GM21515 (cell line): Measurements from ENCODE around the gene MOXD1.

Experiments
- ATAC-seq: cut with Tn5 transposase; IDR thresholded peaks from one replicate; pipeline ENCODE4 v1.9.1; 2021; ENCODE audit not compliant: unreplicated experiment

The MOXD1 gene

DNA sequence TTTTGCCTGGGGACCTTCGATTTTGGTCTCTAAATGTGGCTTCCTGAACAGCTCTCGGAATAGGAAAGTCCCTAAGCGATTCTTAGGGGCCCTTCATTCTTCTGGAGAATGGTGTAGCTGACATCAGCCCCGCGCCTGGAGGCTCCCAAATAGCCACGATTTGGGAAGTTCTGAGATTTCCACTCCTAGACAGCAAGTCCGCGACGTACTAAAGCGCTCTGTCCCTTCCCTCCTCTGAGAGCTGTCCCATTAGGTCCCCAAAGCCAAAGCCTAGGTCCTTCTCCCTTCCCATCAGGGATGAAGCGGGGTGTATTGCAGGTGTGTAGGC, 756 bp downstream of the MOXD1 start:
- ATAC-seq = no peak

- no peak for ATAC-seq
Measured at GRCh38 chr6:132399376-132400074, 1.8 kb downstream of the MOXD1 start.

GRCh38 chr6:132395015-132395597, 6.2 kb downstream of the MOXD1 start:
- ATAC-seq = no peak

DNA sequence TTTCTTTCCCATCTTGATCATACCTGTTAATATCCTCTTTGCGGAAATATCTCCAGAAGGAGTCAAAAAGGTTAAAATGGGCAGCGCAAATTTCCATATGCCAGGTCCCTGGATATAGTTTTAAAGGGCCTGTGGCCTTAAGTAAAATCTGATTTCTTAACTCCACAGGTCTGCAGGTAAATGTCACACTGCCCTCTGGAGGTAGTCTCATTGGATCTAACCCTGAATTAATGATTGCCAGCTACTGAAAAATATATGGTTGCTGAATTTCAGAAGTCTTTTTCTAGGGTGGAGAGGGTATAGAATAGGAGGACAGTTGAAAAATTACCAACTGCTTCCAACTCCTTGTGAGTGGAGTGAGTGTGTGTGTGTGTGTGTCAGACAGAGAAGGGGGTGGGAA, 8.5 kb downstream of the MOXD1 start:
- no peak for ATAC-seq

GRCh38 chr6:132392270-132392646, 9.0 kb downstream of the MOXD1 start:
- no peak for ATAC-seq

DNA sequence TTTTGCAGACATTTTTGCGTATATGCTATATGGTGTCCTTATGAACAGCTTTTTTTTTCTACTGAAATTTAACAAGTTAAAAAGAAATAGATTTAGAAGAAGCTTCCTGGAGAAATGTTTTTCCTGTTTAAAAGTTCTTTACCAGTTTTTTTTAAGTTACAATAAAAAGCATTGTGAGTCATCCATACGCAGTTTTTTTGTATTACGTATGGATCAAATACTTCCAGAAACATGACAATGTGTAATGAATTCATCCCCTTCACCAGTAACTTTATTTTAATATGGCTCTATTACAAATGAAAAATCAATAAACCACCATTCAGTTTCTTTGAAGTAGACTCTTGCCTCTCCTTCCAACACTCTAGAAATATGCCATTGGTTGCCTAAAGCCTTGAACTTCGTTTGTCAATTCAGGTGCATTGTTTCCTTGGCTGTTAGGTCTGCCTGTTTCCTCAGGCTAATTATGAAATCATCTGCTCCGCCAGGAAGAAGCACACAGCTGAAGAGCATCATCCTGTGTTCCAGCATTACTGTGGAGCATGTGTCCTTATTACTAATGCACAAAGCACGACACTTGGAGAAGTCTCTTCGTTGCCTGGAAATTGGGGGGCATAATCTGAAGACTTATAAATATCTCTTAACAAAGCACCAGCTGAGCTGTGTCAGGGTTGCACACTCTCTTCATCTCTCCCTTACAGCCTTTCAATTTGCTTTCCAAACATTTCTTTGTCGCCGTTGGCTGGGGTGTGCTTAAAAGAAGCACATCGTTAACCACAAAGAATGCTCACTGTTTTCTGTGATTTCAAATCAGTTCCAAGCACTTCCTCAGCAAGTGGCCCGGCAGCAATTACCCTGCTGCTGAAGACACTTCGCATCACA, 9.6 kb downstream of the MOXD1 start:
- ATAC-seq = no peak

- no peak for ATAC-seq
Measured at GRCh38 chr6:132390451-132390850, 10.8 kb downstream of the MOXD1 start.

- no peak for ATAC-seq
Measured at GRCh38 chr6:132390017-132390416, 11.3 kb downstream of the MOXD1 start.

GRCh38 chr6:132388291-132388690, 13.0 kb downstream of the MOXD1 start:
- ATAC-seq = no peak

GRCh38 chr6:132382630-132383175, 18.6 kb downstream of the MOXD1 start:
- ATAC-seq = no peak

DNA sequence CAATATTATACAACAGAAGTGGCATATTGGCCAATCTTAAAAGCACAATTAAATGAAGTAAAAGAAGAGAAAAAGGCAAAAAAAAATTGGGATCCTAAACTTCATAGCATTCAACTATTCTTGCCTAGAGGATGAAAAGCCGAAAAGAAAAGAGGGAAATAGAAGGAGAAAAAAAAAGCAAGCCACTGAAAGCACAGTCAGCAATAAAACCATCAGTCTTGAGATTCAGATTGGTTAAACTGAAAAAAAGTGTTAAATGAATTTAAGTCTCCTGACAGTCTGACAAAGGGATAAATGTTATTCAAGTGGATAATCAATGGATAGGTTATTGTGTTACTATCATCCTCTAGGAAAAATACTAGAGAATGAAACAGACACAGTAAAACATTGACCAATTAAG, 19.9 kb downstream of the MOXD1 start:
- no peak for ATAC-seq

DNA sequence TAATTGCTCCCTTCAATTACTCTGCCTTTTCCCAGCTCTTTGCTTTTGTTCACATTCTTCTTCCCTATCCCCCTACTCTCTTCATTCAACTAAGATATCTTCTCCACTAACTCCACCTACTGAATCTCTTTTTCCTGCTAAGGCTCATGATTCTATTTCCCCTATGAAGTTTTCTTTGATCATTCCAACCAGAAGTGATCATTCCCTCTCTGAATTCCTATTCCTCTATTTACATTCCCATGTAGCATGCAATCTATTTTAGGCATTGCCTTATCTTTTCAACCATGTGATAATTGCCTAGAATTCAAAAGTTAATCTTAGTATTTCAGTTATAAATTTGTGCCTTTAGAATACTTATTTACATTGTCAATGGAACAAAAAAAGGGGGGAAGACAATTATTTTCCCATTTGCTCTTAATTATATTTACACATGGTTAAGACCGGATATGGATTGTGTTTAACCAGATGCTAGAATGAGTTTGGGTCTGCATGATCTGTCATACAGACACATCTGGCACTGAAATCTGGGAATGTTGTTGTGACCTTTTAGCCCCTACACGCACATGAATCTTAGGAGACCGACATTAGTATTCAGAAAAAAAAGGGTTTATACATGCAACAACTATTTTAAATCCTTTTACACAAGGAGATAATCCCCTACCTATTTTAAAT, 20.8 kb downstream of the MOXD1 start:
- no peak for ATAC-seq

DNA sequence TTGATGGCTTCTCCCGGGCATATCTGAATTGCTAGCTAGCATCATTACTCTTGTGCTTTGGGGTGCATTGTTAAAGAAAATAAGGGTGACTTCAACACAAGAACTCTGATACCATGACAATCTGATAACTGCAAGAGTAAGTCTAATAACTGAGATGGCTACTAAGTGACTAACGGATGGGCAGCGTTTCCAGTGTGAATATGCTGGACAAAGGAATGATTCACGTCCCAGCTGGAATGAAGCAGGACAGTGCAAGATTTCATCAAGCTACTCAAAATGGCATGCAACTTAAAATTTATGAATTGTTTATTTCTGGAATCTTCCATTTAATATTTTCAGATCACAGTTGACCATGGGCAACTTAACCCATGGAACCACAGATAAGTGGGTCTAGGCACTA, 31.7 kb downstream of the MOXD1 start:
- no peak for ATAC-seq

DNA sequence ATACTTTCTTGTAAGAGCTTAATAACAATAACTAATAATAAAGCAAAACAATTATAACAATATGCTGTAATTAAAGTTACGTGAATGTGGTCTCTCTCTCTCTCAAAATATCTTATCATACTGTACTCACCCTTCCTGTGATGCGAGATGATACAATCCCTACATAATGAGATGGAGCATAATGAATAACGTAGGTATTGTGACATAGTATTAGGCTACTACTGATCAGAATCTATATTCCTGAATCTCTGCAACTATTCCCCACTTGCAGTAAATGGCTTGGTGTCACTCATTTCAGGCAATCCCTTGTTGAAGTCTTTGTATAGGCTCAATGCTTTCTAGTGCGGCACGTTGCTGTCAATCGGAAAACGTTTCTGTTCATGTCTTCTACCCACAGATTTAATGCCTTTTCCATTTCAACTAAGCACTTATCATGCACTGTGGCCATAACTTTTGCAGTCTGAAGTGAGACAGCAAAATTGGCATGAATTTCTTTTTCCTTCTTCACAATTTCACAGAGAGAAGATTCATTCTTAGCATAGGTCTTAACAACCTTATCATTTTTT, 32.3 kb downstream of the MOXD1 start:
- ATAC-seq = no peak

DNA sequence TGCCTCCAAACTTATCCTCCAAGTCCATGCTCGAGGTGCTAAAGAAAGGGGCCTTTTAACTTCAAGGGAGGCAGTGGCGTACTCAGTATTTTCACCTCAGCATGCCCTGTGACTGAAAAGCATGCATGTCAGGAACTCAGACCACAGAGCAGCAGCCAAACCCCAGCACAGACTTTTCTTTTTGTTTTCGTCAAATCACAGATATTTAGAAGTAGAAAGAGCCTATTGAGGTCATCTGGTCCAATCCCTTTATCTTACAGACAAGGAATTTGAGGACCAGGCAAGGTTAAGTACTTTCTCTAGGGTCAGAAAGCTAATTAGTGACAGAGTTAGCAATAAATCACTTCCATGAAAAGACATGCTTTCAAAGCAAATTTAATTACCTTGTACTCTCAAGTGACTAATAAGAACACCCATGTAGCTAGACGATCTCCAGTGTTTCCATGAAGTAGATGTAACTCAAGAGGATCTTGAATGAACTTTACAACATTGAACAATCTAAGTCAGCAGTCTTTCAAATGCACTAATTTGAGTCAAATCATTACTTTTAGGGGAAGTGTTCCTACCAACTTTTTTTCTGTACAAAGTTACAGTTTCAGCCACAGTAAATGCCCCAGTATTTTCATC, 35.9 kb downstream of the MOXD1 start:
- ATAC-seq = peak; percentile 97

GRCh38 chr6:132364306-132365074, 36.8 kb downstream of the MOXD1 start:
- no peak for ATAC-seq

- no peak for ATAC-seq
Measured at GRCh38 chr6:132362442-132363185, 38.7 kb downstream of the MOXD1 start.

DNA sequence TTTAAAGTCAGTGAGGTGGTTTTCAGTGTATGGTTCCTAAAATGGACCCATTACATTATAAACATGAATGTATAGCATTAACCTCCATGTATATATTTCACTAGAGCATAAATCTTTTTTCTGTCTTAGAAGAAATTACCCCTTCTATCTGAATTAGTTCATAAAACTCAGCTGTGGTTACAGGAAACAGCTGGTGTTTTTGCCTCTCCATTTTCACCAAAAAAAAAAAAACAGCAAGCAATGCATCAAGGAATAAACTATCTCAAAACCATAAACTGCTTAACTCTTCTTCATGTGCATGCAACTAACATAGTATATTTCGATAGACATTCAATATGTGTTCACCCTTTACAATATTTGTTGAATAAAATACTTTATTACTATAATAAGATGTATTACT, 40.2 kb downstream of the MOXD1 start:
- no peak for ATAC-seq

DNA sequence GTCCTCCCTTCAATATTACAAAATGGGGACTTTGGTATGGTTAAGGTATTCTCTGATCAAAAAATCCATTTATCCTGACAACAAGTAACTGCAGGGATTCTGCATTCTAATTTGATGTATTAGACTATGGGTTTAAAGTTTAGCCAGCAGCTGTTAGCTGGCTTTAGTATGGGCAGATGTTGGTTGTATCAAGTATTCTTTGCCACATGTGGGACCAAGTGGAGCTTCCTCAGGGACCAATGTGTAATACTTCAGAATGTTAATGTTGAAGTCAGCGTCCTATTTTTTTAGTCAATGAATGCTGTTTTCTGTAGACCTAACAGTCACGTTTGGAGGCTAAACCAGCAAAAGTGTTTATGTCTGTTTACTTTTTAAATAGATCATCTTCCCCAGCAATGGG, 41.4 kb downstream of the MOXD1 start:
- ATAC-seq = no peak
